T follicular helper cell (primary cell): ENCODE results near the gene PRKG1.

Experiments
- DNase-seq: peaks from one replicate; pipeline ENCODE4 v3.0.0-alpha.2; 2020; ENCODE audit warnings: low read depth
- total RNA-seq, 2 experiments: gene quantifications; one replicate each; lab custom pipeline; 2026; lab: John Stamatoyannopoulos, UW

Gene PRKG1
- 0.13 to 0.30 reads per million in 2 experiments for total RNA-seq

DNA sequence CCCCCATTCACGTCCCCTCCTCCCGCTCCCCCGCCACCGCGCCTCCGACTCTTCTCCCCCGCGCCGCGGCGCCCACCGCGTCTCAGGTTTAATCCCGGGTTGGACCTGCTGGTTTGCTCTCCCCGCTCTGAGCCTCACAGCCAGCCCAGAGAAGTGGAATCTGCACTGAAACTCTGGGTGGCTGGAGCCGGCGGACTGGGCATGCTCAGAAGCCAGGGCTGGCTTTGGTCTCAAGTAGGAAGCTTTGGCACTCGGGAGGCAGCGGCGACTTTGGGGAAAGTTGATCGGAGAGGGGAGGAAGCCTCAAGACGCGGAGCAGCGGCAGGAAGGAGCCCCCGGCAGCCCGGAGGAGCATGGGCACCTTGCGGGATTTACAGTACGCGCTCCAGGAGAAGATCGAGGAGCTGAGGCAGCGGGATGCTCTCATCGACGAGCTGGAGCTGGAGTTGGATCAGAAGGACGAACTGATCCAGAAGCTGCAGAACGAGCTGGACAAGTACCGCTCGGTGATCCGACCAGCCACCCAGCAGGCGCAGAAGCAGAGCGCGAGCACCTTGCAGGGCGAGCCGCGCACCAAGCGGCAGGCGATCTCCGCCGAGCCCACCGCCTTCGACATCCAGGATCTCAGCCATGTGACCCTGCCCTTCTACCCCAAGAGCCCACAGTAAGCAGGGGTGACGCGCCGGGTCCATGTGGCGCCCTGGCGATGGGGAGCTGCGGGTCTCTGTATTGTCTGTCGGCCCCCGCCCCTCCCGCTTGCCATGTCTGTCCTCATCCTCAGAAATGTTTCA, at the start of gene PRKG1:
Gene PRKG1, plus strand, starts transcription at position 250 of the 791 bp plus-strand sequence.
- no peak for DNase-seq

DNA sequence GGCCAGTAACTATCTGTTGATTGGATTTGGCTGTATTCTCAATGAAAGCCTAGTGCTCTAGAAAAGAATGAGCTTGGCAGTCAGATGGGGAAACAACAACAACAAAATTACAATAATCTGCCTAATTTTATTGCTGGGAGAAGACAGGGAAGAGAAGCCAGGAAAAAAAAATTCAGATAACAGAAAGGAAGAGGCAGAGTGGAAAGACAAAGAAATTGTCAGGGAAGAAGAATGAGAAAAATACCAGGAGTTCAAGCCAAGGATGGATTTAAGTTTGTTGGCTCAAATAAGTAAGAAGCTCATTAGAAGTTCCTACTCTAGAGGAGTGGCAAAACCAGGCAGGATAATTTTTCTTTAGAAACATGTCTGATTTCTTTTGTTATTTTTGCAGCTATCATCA, 45.9 kb upstream of the PRKG1 start:
- DNase-seq: no peak

GRCh38 chr10:51029172-51029641, 45.1 kb upstream of the PRKG1 start:
- no peak for DNase-seq

GRCh38 chr10:51030480-51030879, 43.8 kb upstream of the PRKG1 start:
- no peak for DNase-seq

DNA sequence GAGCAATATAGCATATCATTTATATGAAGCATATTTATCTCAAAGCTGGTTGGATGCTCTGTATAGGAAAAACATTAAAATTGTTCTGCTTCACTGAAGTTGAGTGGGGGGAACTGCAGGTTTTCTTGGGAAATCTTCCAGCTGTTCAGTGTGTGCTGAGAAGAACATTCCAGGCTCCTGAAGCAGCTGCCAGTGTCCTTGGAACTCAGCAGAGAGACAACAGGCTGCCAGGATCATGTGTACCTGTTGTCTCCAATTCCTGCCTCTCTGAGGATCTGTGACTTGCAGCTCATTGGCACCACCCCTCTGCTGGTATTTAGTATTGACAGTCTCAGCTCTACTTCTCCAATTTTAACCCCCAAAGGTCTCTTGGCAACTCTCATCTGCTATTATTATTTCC, 42.3 kb upstream of the PRKG1 start:
- no peak for DNase-seq

- DNase-seq: no peak
Measured at GRCh38 chr10:51034769-51035168, 39.5 kb upstream of the PRKG1 start.

- DNase-seq: no peak
Measured at GRCh38 chr10:51035344-51035743, 38.9 kb upstream of the PRKG1 start.

GRCh38 chr10:51045871-51046270, 28.4 kb upstream of the PRKG1 start:
- DNase-seq: no peak

DNA sequence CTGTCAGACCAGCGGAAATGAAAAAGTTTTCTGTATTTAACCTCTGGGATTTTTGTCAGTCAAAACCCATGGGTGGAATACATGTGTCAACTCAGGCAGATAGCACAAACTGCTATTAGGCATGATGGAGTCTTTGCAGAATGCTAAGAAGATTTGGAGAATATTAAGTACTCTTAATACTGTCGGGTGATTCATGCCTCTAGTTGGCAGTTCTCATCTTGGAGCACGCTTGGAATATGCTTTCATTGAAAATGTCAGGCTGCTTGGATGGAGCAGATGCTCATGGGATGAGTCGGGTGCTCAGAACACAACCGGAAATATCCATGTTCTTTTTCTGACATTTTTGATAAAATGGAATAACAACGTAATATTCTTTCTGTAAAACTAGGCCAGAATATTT, 27.6 kb upstream of the PRKG1 start:
- no peak for DNase-seq

DNA sequence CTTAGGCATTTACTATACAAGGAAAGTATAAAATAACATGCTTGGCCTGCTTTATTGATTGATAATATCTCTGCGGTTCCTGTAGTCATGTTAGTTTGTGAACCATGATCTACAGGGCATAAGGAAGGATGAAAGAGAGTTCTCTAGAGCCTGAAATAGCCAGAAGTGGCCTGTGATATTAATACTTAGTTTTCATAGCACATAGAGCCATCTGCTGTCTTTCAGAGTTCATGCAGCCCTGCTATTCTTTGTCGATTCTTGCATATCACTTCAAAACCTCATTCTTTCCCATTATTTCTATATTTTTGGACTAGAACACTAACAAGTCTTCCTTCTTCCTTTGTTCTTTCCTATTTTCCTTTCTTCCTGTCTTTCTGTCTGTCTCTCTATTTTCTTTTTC, 26.4 kb upstream of the PRKG1 start:
- no peak for DNase-seq

DNA sequence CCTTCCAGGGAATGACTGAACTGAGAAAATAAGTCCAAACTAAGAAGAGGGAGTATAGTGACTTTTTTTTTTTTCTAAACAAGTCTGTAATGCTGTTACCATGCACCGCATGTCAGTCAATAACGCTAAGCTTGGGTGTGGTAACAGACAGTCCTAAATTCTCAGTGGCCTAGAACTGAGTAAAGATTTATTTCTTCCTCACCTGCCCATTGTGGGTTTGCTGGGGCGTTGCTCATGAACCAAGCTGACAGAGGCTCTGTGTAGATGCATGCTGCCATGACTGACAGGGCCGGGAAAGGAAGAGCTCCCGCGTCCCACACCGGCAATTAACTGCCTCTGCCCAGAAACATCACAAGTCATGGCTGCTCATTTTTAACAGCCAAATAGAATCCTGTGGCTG, 25.5 kb upstream of the PRKG1 start:
- DNase-seq: no peak

DNA sequence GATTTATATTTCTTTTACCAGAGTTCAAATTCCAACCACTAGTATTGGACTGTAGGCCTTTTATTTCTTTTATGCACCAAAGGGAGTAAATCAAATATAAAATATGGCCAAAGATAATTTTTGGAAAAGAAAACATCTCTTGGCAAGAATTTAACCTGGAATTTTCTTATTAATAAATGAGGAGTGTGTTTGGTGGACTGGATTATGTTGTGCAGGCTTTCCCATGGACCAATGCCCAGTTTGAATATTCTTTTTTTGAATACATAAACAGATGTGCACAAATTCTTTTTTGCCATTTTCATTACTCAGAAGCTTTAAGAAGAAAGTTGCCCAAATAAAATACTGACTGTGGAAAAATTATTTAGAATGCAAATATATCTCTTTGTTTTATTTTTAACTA, 22.1 kb upstream of the PRKG1 start:
- no peak for DNase-seq

- no peak for DNase-seq
Measured at GRCh38 chr10:51057925-51058324, 16.4 kb upstream of the PRKG1 start.

DNA sequence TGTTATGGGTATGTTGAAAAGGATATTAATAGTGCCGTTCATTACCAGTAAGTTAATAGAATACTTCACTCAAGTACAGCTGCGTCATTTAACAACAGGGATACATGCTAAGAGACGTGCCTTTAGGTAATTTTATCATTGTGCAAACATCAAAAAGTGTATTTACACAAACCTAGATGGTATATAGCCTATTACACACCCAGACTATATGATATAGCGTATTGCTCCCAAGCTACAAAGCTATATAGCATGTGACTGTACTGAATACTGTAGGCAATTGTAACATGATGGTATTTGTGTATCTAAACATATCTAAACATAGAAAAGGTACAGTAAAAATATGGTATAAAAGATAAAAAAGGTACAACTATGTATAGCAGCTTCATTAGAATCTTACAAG, 11.1 kb upstream of the PRKG1 start:
- no peak for DNase-seq

- DNase-seq: no peak
Measured at GRCh38 chr10:51063659-51064535, 10.4 kb upstream of the PRKG1 start.

DNA sequence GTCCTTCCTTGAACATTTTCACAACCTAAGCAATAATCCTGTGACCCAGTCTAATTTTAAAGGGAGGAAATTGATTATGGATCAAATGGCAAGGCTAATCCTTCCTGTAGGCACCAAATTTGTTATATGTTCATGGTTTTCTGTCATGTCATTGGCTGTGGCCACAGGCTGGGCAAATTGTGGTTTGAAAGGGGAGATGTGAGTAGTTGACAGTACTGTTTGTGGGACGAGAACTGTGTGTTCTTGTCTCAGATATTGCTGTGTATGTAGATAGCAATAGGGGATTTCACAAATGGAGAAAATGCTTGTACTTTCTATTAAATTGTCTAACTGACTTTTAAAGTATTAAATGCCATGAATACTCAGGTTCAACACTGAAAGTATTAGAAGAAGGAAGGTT, 8.1 kb upstream of the PRKG1 start:
- no peak for DNase-seq

- no peak for DNase-seq
Measured at GRCh38 chr10:51072210-51072609, 2.1 kb upstream of the PRKG1 start.

GRCh38 chr10:51072921-51073434, 1.3 kb upstream of the PRKG1 start:
- no peak for DNase-seq

GRCh38 chr10:51073453-51074237, 642 bp upstream of the PRKG1 start:
- DNase-seq: no peak

DNA sequence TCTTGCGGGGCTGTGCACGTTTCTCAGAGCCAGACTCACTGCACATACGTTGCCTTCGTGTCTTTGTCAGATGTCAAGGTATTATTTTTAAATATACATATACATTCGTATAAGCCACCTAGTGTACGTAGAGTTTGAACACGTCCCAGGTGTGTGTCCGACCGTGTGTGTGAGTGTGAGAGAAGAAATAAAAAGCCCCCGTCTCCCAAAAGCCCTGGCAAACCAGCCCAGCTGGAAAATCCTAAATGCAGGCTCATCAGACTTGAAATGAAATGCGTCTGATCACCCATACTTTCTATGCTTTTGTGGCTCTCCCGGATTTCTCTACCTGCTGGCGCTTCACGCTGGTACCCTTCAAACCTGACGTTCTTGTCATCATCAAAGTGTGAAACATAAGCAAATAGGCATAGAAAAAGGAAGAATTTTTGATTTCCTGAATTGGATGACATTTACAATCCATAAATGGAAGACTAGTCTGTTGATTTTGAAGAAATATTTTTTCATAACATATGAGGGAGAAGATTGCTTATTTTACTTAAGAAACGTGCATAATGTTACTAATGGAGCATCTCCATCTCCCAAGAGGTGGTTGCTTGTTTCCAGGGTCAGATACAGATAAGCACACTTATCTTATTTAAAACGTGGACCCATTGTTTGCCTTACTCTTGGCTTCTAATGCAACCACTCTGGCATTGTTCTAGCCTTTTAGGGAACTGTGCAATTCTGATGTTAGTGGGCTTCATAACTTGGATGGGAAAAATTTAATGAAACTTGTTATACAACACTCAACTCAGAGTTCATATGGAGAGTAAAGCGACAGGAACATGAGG, 971 bp downstream of the PRKG1 start:
- DNase-seq: no peak

DNA sequence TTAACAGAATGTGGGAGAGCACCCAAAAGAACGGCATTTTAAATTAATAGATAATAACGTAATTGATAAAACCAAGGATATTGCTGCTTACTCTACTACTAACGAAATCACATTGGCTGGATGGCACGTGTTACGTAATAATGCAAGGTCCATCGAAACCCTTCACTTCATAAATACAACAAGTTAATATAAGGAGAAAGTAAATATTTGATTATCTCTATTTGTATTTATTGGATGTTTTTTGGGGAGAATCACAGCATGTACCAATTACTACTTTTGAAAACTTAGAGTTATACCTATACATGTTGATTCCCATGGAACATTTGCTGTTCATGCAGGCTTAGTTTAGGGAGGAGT, 1.6 kb downstream of the PRKG1 start:
- DNase-seq: no peak
